HepG2 (cell line): ENCODE results near the gene LLGL1. TPM values are rescaled to one million over a fixed set of nuclear protein-coding genes. Genes with fewer than 3 reads are reported as not detected.

Experiments used
- ATAC-seq: fragments of 200-7000 bp; cut with Tn5 transposase; 3 replicates; pipeline ENCODE4 v1.9.1; 2020; ENCODE audit warnings: mild to moderate bottlenecking, moderate library complexity
- BruUV-seq: library from RNA; stranded (reverse); fragments of 400-500 nt; replicated peaks from 2 replicates; lab custom pipeline; 2021; lab: Mats Ljungman, UMichigan
- CTCF ChIA-PET: fragments of 300-600 bp; formaldehyde crosslinking; extraction: SDS; loops from one replicate; lab custom pipeline; 2021; ENCODE audit warnings: low total read pairs, inconsistent platforms, low intra/inter-chr PET ratio; lab: Yijun Ruan, JAX
- POLR2A ChIA-PET: fragments of 350-600 bp; sonication (Branson Sonifier 250); formaldehyde crosslinking; loops from one replicate; lab custom pipeline; 2020; ENCODE audit warnings: antibody characterized with exemption, inconsistent platforms; lab: Yijun Ruan, JAX
- DNase-seq: peaks from one replicate; pipeline ENCODE4 v3.0.0-alpha.2; 2015; ENCODE audit warnings: low spot score
- FAIRE-seq: peaks from 3 replicates; lab custom pipeline; 2011; peaks lifted over from hg19 to GRCh38; lab: Jason Lieb, UNC
- H2AFZ ChIP-seq: one replicate; pipeline ENCODE4 v1.6.1; 2011; ENCODE audit warnings: low read length, inconsistent platforms
- H3K27ac ChIP-seq: fragments of 300-600 bp; 3 replicates; pipeline ENCODE4 v1.8.0; 2011; ENCODE audit warnings: mixed run types, mild to moderate bottlenecking, mixed read lengths, low read length, inconsistent platforms; ENCODE audit not compliant: insufficient read depth; ENCODE audit errors: extremely low read length
- H3K27me3 ChIP-seq, 2 experiments: fragments of 200-600 bp in 1 of 2; 2 replicates in 1 of 2; 3 replicates in 1 of 2; pipeline versions ENCODE4 v1.6.0 to v1.8.0; 2011; ENCODE audit warnings: low read length in 2 of 2, mild to moderate bottlenecking in 2 of 2, moderate library complexity in 2 of 2, inconsistent platforms in 1 of 2; ENCODE audit not compliant: insufficient read depth in 2 of 2, control insufficient read depth in 1 of 2
- H3K36me3 ChIP-seq, 2 experiments: fragments of 200-600 bp in 1 of 2; replicated peaks in 1 of 2; 2 replicates in 1 of 2; 3 replicates in 1 of 2; pipeline versions ENCODE4 v1.5.1 to v1.8.0; 2011; ENCODE audit warnings: low read length in 2 of 2, inconsistent platforms in 1 of 2; ENCODE audit not compliant: insufficient read depth in 2 of 2, control insufficient read depth in 1 of 2
- H3K4me1 ChIP-seq: 2 replicates; pipeline ENCODE4 v1.5.1; 2012; ENCODE audit warnings: low read length, inconsistent platforms; ENCODE audit not compliant: insufficient read depth
- H3K4me2 ChIP-seq: 2 replicates; pipeline ENCODE4 v1.6.0; 2011; ENCODE audit warnings: low read depth, low read length, inconsistent platforms
- H3K4me3 ChIP-seq, 3 experiments: fragments of 200-600 bp in 1 of 3; sonication (generic), shearing (Covaris generic) in 1 of 3; replicated peaks in 1 of 3; 2 replicates each; pipeline ENCODE4 v1.5.1; 2011 to 2016; ENCODE audit warnings: low read length in 3 of 3, inconsistent platforms in 2 of 3, low read depth in 2 of 3, mild to moderate bottlenecking in 2 of 3, control low read depth in 1 of 3, mixed read lengths in 1 of 3; ENCODE audit not compliant: insufficient read depth in 1 of 3
- H3K79me2 ChIP-seq: one replicate; pipeline ENCODE4 v1.6.1; 2011; ENCODE audit warnings: low read length, inconsistent platforms; ENCODE audit not compliant: insufficient read depth
- H3K9ac ChIP-seq: 2 replicates; pipeline ENCODE4 v1.6.0; 2011; ENCODE audit warnings: mild to moderate bottlenecking, low read depth, low read length, inconsistent platforms; ENCODE audit not compliant: insufficient read depth
- H3K9me3 ChIP-seq: 2 replicates; pipeline ENCODE4 v1.5.1; 2012; ENCODE audit warnings: mild to moderate bottlenecking, low read length
- H4K20me1 ChIP-seq: 2 replicates; pipeline ENCODE4 v1.6.0; 2011; ENCODE audit warnings: inconsistent platforms, mild to moderate bottlenecking, low read length, moderate library complexity; ENCODE audit not compliant: insufficient read depth
- CREM ChIP-seq, 2 experiments: sonication (generic) in 1 of 2; formaldehyde crosslinking in 1 of 2; IDR thresholded peaks; 2 replicates each; pipeline versions ENCODE4 v1.4.0 to v1.6.1; 2016 to 2020; ENCODE audit warnings: antibody characterized with exemption in 1 of 2, mild to moderate bottlenecking in 1 of 2, missing genetic modification reagents in 1 of 2
- DNMT3B ChIP-seq: conservative IDR thresholded peaks from 2 replicates; pipeline ENCODE4 v1.6.1; 2016; ENCODE audit warnings: missing biosample characterization, control low read depth
- FOSL2 ChIP-seq: sonication (generic); formaldehyde crosslinking; IDR thresholded peaks from 2 replicates; pipeline ENCODE4 v1.4.0; 2020; ENCODE audit warnings: missing genetic modification reagents
- PHB2 ChIP-seq: fragments of 450-650 bp; IDR thresholded peaks from 2 replicates; pipeline ENCODE4 v1.6.1; 2018; ENCODE audit not compliant: partially characterized antibody
- RFX1 ChIP-seq: fragments of 450-650 bp; IDR thresholded peaks from 2 replicates; pipeline ENCODE4 v1.6.1; 2017
- RFX3 ChIP-seq: IDR thresholded peaks from 2 replicates; pipeline ENCODE4 v1.6.1; 2016; ENCODE audit warnings: missing biosample characterization, missing genetic modification reagents
- SYNCRIP ChIP-seq: fragments of 200-400 bp; formaldehyde crosslinking; IDR thresholded peaks from 2 replicates; pipeline ENCODE4 v1.6.1; 2018; ENCODE audit warnings: mild to moderate bottlenecking, low read depth, low read length; ENCODE audit not compliant: insufficient read depth
- TCF7L2 ChIP-seq: IDR thresholded peaks from 2 replicates; pipeline ENCODE4 v1.6.1; 2011; ENCODE audit warnings: mild to moderate bottlenecking, low read depth, low read length, moderate library complexity
- TOE1 ChIP-seq: sonication (generic); formaldehyde crosslinking; IDR thresholded peaks from 2 replicates; pipeline ENCODE4 v1.4.0; 2020; ENCODE audit warnings: mild to moderate bottlenecking, missing genetic modification reagents
- ZMYM3 ChIP-seq: sonication (generic); formaldehyde crosslinking; IDR thresholded peaks from 2 replicates; pipeline ENCODE4 v1.5.1; 2020; ENCODE audit warnings: mild to moderate bottlenecking, missing genetic modification reagents
- ZNF549 ChIP-seq: sonication (generic); formaldehyde crosslinking; IDR thresholded peaks from 2 replicates; pipeline ENCODE4 v1.5.0; 2020; ENCODE audit warnings: missing genetic modification reagents
- WGBS: methylation state at CpG from one replicate; pipeline ENCODE4 v1.1.6; 2017; ENCODE audit warnings: low lambda C conversion rate; 5-methylcytosine and 5-hydroxymethylcytosine counted together
- in situ Hi-C: cut with HindIII; loops from 2 replicates; pipeline ENCODE4 v1.10.0; 2017; ENCODE audit warnings: low pct_unique_long_range_greater_than_20kb; ENCODE audit not compliant: extremely low pct_ligation_motif_present
- intact Hi-C: fragments of 100-400 bp; cut with micrococcal nuclease; formaldehyde crosslinking; loops from one replicate; pipeline ENCODE4 v1.10.0; 2022; ENCODE audit not compliant: unreplicated experiment
- polyA plus RNA-seq, 8 experiments: library from polyadenylated mRNA; depleted of rRNA in 3 of 8; stranded (reverse) in 7 of 8; unstranded in 1 of 8; fragments of >200 nt; fragmentation: Illumina TruSeq in 4 of 8; extraction: Trizol in 4 of 8; gene quantifications; 2 replicates each; pipeline versions ENCODE4 v1.2.1 to v1.2.3, GENCODE V29; 2011 to 2016; ENCODE audit warnings: low read depth in 4 of 8, missing spikeins in 1 of 8, mixed read lengths in 1 of 8; ENCODE audit not compliant: insufficient read depth in 1 of 8
- total RNA-seq, 5 experiments: library from RNA; depleted of rRNA; stranded (reverse); fragments of >200 nt; fragmentation: Illumina TruSeq; extraction: Trizol; gene quantifications; 2 replicates each; pipeline ENCODE4 v1.2.3, GENCODE V29; 2016; ENCODE audit warnings: low read depth in 1 of 5
- TF ChIP-seq, protein P1 (sequence below), 2 experiments: sonication (generic) in 1 of 2; formaldehyde crosslinking in 1 of 2; IDR thresholded peaks; 2 replicates each; pipeline versions ENCODE4 v1.5.1 to v1.6.1; 2011 to 2020; ENCODE audit warnings: borderline replicate concordance in 1 of 2, low read depth in 1 of 2, low read length in 1 of 2, mild to moderate bottlenecking in 1 of 2, missing genetic modification reagents in 1 of 2, moderate library complexity in 1 of 2
- TF ChIP-seq, protein P2 (sequence below): sonication (generic); formaldehyde crosslinking; IDR thresholded peaks from 2 replicates; pipeline ENCODE4 v1.4.0; 2020; ENCODE audit warnings: missing genetic modification reagents

LLGL1 gene
- total and polyA plus RNA-seq, 2 of the 13 experiments (the other 11 are each of a cell fraction or from before 2014, with no cell fraction given): 15.0 to 15.3 TPM

DNA sequence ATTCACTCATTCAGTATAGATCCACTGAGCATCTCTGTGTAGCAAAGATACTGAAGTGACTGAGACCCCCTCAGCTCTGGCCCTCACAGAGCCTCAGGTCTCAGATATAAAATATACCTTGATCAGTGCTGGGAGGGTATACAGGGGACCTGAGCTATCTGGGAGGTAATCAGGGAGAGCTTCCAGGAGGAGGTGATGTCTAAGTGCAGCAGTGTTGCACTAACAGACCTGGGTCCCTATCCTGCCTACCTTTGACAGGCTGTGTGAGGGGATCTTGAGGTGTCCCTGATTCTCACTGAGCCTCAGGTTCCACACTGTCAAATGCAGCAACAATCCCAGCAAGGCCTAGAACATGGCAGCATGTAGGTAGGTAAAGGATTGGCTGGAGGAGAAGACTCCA lies 48.3 kb upstream of the LLGL1 start:
- TF ChIP-seq SYNCRIP (no peak), ZMYM3 (0 out of 2 replicates have a peak, but pooled peaks have one; percentile 17)
- TF ChIP-seq, protein P1, sequence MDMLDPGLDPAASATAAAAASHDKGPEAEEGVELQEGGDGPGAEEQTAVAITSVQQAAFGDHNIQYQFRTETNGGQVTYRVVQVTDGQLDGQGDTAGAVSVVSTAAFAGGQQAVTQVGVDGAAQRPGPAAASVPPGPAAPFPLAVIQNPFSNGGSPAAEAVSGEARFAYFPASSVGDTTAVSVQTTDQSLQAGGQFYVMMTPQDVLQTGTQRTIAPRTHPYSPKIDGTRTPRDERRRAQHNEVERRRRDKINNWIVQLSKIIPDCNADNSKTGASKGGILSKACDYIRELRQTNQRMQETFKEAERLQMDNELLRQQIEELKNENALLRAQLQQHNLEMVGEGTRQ (IDR thresholded peaks at IDR 0.05; ENCODE audit: low read depth, low read length): no peak
- TF ChIP-seq, protein P1 (CRISPR knock-in tag; IDR thresholded peaks at IDR 0.05; ENCODE audit: borderline replicate concordance): no peak
- CTCF ChIA-PET: no interaction called here
- in situ Hi-C loops: no loop called here
- Histone ChIP-seq H3K9me3 (no peaks in the 10 kb centered on the region), H3K9ac (no peak overlapping the region), H3K79me2 (no peaks in the 10 kb centered on the region), H3K27me3 (peaks cover 5 to 13% of the 10 kb centered on the region in 2 experiments), H3K27ac (no peak overlapping the region), H4K20me1 (no peaks in the 10 kb centered on the region), H2AFZ (no peak overlapping the region), H3K4me1 (peaks cover 24% of the 10 kb centered on the region), H3K4me3 (no peak overlapping the region), H3K4me2 (no peak overlapping the region), H3K36me3 (no peaks in the 10 kb centered on the region)
- BruUV-seq: no TSS peak
- FAIRE-seq (no peak), ATAC-seq (no peak), DNase-seq (no peak)
- intact Hi-C loops: no loop called here
- POLR2A ChIA-PET: no interaction called here

DNA sequence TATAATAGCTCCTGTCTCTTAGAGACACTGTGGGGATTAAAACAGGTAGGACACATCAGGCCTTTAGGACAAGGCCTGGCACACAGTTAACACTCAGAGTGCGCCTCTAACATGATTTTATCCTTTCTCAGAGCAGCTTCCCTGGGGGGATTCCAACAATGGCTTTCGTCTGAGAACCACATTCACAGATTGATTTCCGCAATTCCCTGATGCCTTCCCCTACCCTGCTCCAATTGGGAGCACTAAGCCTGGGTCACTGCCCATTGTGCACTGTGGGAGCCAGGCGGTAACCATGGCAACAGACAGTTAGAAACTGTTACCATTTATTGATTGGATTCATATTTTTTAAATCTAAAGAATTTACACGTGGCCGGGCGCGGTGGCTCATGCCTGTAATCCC lies 47.7 kb upstream of the LLGL1 start:
- intact Hi-C loops: no loop called here
- no TSS peak for BruUV-seq
- Histone ChIP-seq H2AFZ (no peak overlapping the region), H3K4me3 (no peak overlapping the region), H3K27me3 (peaks cover 4 to 10% of the 10 kb centered on the region in 2 experiments), H3K36me3 (no peaks in the 10 kb centered on the region), H3K9me3 (no peaks in the 10 kb centered on the region), H3K4me1 (peaks cover 29% of the 10 kb centered on the region), H3K27ac (no peak overlapping the region), H4K20me1 (no peaks in the 10 kb centered on the region), H3K9ac (no peak overlapping the region), H3K79me2 (no peaks in the 10 kb centered on the region), H3K4me2 (no peak overlapping the region)
- in situ Hi-C loops: no loop called here
- CTCF ChIA-PET: no interaction called here
- 75% methylated on average over 8 of the region's 8 CpGs for WGBS
- TF ChIP-seq CREM (IDR thresholded peaks at IDR 0.05): no peak
- TF ChIP-seq CREM (CRISPR knock-in tag; IDR thresholded peaks at IDR 0.05): no peak
- no peak for TF ChIP-seq DNMT3B (CRISPR knock-in tag)
- TF ChIP-seq RFX1: peak; percentile 59; the same call in 1 of the 2 replicates
- TF ChIP-seq FOSL2 (CRISPR knock-in tag): no peak
- TF ChIP-seq RFX3: 0 out of 2 replicates have a peak, but pooled peaks have one; percentile 18
- no peak for TF ChIP-seq TOE1 (CRISPR knock-in tag)
- TF ChIP-seq, protein P2, sequence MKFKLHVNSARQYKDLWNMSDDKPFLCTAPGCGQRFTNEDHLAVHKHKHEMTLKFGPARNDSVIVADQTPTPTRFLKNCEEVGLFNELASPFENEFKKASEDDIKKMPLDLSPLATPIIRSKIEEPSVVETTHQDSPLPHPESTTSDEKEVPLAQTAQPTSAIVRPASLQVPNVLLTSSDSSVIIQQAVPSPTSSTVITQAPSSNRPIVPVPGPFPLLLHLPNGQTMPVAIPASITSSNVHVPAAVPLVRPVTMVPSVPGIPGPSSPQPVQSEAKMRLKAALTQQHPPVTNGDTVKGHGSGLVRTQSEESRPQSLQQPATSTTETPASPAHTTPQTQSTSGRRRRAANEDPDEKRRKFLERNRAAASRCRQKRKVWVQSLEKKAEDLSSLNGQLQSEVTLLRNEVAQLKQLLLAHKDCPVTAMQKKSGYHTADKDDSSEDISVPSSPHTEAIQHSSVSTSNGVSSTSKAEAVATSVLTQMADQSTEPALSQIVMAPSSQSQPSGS (CRISPR knock-in tag): no peak
- TF ChIP-seq PHB2: no peak
- no peak for TF ChIP-seq ZNF549 (CRISPR knock-in tag)
- TF ChIP-seq TCF7L2: no peak
- FAIRE-seq (no peak), DNase-seq (no peak), ATAC-seq (no peak)
- POLR2A ChIA-PET: no interaction called here
